ENCODE measurements around the gene CRAT.
A peak's percentile ranks its signal among the peaks of the same experiment; 100 is the strongest.

The CRAT gene

DNA sequence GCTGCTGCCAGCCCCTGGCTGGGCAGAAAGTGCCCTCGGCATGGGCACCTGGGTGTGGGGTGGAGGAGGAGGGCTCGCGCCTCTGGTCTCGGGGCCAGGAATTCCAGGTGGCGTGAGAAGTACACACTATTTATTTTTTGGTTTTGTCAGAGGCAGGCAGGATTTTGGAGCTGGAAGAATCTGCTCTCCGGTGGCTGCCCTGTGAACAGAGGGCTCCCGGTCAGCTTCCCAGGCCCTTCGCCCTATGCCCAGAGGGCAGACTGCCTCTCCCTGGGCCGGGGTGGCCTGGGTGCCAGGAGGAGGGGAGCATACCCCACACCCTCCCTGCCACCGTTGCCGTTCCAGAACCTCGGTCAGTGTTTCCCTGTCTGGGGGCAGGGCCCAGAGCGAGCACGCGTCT is 21.3 kb downstream of the CRAT start:
- DNase-seq (ENCODE audit: low read depth in 2 of 2) = no peak

DNA sequence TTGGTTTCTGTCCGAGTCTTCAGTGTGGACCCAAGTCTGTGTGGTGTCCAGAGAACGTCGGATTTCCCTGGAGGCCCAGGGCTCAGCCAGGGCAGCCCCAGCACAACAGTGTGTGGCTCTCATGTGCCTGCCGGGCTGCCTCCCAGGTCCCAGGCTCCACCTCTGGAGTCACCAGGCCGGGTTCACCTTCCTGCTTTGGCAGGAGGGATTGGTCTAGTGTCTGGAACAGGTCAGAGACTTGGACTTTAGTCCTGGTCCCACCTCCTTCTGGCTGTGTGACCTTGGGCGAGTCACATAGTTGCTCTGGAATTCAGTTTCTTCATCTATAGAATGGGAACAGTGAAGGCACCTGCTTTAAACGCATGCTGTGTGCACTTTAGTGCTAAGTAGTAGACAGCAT is 26.5 kb downstream of the CRAT start:
- DNase-seq (ENCODE audit: low read depth in 2 of 2) = no peak

DNA sequence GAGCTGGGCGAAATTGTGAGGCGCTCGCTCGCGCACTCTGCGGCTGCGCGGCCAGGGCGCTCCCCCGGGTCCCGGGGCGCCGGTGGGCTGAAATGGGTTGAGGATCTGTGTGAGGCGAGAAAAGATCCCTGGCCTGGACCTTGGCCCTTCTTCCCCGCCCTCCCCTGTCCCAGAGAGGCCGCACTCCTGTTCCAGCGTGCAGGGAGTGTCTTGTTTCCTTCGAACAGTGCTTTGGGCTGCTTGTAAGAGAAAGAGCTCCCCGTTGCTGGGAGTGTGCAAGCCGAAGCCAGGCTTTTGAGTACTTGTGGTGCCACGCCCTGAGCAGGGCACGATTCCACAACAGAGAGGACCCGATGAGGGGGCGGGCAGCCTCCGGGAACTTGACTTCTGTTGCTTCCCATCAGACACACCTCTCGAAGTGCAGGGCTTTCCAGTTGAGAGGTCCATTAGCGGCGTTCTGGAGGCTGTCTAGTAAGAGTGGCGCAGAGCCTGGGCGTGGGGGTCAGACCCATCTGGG is 29.1 kb downstream of the CRAT start:
- DNase-seq (ENCODE audit: low read depth in 2 of 2) = no peak

DNA sequence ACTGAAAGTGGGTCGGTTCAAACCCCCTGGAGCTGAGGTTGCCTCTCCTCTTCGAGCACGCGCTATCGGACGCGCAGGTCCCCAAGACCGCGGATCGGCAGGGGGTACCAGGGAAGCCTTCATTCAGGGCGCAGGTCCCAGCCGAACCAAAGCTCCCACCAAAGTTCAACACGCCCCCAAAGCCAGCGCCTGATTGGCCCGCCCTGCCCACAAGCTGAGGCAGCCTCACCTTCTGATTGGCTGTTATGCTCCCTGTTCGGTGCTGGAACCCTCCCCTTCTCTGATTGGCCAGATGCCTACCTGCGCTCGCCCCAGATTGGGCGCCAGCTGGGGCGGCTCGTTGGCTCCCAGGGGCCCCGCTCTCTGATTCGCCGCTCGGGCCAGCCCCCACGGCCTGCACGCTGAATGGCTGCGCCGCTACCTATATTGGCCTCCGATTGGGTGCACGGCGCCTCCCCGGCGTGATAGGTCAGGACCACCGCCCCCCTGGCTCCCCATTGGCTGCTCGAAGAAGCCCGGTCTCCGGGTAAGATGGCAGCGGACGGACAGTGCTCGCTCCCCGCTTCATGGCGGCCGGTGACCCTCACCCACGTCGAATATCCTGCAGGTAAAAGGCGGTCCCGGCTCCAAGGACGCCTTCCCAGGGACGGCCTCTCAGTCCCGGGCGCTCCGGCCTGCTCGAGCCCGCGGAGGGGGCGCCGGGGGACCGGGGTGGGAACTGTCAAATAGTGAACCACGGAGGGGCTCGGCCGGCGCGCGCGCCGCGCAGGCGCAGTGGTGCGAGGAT is 29.8 kb downstream of the CRAT start, which contains the start of gene DOLPP1:
DOLPP1 (plus strand) TSS at position 511 of the 787 bp plus-strand sequence; CDS start at position 532, 21 bp downstream.
- DNase-seq (ENCODE audit: low read depth in 2 of 2) = peak; percentile 96 to 97

DNA sequence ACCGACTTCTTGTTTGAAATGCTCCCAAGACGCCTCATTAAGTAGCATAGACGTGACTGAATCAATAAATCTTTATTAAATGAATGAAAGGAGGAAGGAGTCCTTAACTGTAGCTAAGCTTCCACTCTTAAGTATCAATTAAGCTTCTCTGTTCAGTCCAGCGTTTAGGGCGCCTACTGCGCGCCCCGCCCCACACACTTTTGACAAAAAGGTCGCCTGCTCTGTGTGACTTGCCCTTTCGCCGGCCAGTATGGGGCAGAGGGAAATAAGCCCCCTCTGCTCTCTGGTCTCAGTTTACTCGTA is 30.3 kb downstream of the CRAT start:
- DNase-seq (ENCODE audit: low read depth in 2 of 2) = no peak

DNA sequence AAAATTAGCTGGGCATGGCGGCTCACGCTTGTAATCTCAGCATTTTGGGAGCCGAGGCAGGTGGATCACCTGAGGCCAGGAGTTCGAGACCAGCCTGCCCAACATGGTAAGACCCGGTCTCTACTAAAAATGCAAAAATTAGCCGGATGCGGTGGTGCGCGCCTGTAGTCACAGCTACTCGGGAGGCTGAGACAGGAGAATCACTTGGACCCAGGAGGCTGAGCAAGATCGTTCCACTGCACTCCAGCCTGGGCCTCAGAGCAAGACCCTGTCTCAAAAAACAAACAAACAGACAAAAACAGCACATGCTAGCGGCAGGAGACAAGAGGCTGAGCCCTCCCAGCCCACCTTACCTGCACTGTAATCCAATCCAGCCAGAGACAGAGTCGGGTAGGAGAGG is 30.8 kb downstream of the CRAT start:
- DNase-seq (ENCODE audit: low read depth in 2 of 2) = no peak

DNA sequence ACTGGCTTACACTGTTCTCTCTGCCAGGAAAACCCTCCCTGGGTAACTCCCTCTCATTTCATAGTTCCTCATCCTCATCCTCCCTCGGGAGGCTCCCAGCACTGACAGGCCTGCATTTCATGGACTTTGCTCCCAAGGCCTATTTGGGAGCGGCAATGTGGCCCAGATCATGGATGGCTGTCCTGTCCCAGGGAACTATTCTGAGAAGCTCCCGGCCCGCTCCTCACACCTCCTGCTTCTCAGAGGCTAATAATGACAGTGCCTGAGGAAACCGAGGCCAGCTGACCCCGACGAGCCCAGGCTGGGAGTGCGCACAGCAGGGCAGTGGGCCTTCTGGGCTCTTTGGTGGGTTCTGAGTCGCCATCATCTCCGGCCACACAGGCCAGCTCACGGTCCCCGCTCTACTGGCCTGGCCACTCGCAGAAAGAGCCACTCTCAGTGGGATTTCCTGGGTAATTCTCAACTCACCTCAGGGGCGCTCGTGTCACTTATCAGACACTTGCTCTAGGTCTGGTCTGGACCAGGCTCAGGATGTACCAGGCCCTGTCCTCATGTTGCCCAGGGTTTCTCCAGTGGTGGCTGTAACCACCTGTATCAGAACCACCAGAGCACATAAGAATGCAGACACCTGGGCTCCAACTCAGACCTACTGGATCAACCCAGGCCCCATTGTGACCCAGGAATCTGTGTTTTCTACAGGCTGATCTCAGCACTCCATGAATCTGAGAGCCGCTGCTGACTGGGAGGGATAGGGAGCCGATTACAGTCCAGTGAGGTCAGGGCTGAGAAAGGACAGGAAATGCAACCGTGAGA is 31.7 kb downstream of the CRAT start:
- no peak for DNase-seq (ENCODE audit: low read depth in 2 of 2)

DNA sequence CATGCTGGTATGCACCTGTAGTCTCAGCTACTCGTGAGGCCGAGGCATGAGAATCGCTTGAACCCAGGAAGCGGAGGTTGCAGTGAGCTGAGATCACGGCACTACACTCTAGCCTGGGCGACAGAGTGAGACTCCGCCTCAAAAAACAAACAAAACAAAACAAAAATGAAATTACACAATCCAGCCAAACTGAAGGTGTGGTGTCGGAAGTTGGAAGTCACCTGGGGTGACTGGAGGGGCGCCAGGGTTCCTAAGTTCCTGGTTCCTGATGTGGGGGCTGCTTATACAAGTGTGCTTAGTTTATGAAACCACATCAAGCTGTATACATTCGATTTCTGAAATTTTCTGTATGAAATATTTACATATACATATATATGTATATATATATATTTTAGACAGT is 33.4 kb downstream of the CRAT start:
- no peak for DNase-seq (ENCODE audit: low read depth in 2 of 2)

DNA sequence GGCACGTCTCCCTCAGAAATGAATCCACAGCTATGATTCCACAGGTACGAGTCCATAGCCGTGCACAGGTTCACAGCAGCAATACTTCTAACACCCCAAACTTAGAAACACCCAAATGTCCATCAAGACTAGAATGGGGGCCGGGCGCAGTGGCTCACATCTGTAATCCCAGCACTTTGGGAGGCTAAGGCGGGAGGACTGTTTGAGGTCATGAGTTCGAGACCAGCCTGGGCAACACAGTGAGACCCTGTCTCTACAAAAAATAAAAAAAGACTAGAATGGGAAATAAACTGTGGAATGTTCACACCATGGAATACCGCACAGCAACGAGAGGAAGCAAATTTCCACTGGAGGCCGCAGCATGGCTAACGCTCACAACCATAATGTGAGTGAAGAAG is 34.0 kb downstream of the CRAT start:
- DNase-seq (ENCODE audit: low read depth in 2 of 2) = no peak

DNA sequence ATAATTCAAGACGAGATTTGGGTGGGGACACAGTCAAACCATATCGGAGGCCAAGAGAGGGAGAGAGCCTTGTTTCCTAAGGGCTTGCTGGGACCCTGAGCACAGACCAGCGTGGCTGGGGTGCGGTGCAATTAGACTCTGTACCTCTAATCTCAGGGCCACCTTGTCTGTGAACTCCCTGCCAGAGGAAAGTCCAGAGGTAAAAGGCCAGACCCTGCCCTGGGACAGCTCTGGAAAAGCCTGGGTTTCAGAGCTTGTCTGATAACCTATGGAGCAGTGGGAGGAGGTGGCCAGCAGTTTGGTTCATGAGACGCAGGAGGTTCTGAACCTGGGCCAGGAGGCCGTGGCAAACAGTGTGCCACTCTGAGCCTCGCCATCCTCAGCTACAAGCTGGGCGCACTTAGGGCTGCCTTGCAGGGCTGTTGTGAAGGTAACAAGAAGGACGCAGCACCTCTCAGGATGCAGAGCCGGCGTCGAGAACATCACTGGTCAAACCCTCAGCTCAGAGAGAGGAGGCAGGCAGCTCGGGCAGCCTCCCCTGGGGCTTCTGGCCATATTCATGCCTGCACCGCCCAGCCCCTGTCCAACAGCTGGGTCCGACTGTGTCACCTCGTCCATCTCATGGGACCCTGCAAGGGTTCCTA is 34.5 kb downstream of the CRAT start:
- DNase-seq (ENCODE audit: low read depth in 2 of 2) = no peak

DNA sequence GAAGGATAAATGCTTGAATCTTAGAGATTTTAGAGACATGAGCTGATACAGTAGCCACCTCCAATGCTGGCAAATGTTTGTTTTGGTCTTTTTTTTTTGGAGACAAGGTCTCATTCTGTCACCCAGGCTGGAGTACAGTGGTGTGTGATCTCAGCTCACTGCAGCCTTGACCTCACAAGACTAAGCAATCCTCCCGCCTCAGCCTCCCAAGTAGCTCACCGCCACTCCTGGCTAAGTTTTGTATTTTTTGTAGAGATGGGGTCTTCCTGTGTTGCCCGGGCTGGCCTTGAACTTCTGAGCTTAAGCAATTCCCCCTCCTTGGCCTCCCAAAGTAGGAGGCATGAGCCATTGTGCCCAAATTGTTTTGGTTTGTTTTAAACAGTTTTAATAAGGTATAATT is 36.5 kb downstream of the CRAT start:
- no peak for DNase-seq (ENCODE audit: low read depth in 2 of 2)

DNA sequence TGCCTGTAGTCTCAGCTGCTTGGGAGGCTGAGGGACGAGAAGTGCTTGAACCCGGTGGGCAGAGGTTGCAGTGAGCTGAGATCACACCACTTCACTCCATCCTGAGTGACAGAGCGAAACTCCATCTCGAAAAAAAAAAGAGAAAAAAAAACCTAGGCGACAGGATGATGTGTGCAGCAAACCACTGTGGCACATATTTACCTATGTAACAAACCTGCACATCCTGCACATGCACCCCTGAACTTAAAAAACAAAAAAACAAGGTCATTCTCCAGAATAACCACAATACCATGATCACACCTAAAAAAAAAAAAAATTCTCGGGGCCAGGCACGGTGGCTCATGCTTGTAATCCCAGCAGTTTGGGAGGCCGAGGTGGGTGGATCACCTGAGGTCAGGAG is 37.2 kb downstream of the CRAT start:
- no peak for DNase-seq (ENCODE audit: low read depth in 2 of 2)

DNA sequence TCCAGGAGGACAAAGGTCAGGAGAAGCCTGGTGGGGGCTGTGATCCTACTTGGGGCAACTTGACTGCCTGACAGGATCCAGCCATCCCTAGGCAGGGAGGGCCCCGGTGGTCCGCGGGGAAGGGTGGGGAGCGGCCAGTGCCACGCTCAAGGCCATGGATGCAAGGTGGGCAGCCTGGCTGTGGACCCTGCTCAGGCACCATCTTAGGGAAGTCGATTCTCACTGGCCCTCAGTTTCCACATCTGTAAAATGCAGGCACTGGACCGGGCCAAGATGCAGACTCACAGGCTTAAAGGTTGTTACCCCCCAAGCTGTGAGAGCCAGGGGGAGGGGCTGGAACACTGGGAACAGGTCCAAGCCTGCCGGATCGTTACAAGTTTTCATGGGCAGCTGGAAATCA is 38.4 kb downstream of the CRAT start:
- no peak for DNase-seq (ENCODE audit: low read depth in 2 of 2)

DNA sequence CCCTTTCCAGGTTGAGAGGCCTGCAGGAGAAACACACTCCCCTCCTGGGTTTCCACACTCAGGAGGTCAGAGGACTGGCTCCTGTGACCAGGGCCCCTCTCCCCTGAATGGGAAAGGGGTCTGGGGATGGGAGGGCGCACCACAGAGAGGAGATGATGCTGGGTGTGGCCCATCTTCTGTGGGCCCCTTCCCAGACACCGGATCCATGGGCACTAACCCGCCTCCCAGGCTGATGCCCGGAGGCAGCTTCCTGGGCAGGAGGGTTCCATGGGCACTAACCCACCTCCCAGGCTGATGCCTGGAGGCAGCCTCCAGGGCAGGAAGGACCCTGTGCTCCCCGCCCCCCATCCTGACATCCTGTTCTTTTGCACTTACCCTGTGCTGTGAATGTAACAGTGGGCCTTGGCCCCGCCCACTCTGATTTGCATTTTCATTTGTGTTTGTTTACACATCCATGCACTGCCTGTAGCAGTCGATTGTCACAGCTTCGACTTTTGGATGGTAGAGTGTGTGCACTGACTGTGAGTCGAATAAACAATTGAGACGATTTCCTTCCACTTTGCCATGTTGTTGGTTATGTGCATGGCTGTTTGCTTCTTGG is 39.0 kb downstream of the CRAT start:
- DNase-seq (ENCODE audit: low read depth in 2 of 2) = no peak

DNA sequence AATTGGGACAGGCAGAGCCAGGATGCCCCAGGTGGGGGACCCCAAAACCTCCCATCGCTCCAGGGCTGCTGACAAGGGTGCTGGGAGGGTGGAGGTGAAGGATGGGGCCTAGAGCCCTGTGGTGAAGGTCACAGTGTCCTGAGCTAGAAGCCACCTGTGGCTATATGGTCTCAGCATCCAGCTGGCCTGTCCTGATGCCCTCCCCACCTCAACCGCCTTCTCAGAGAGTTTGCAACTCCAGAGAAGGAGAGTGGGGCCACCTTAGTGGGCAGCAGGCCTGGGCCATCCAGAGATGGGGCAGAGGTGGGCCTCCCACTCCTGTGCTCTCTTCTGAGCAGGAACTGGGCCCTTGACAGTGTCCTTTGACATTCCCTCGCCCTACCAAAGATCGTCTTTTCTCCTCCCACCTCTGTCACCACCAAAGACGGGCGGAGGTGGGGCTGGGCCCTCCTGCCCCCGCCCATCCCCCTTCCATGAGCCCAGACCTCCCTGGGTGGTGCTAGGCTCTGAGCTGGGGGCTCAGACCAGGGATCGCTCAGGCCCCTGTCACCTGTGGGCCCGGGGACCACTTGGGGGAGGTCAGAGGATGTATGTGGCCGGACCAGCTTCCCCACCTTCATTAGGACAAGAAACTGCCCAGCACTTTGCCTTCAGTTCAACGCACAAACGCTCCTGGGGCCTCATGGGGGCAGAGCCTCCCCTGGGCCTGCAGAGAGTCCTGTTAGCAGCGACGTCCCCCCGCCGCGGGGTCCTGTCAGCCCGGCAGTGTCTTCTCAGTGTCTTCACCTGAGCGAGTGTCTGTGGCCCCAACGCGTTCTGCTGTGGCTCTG is 39.7 kb downstream of the CRAT start:
- DNase-seq (ENCODE audit: low read depth in 2 of 2) = no peak

DNA sequence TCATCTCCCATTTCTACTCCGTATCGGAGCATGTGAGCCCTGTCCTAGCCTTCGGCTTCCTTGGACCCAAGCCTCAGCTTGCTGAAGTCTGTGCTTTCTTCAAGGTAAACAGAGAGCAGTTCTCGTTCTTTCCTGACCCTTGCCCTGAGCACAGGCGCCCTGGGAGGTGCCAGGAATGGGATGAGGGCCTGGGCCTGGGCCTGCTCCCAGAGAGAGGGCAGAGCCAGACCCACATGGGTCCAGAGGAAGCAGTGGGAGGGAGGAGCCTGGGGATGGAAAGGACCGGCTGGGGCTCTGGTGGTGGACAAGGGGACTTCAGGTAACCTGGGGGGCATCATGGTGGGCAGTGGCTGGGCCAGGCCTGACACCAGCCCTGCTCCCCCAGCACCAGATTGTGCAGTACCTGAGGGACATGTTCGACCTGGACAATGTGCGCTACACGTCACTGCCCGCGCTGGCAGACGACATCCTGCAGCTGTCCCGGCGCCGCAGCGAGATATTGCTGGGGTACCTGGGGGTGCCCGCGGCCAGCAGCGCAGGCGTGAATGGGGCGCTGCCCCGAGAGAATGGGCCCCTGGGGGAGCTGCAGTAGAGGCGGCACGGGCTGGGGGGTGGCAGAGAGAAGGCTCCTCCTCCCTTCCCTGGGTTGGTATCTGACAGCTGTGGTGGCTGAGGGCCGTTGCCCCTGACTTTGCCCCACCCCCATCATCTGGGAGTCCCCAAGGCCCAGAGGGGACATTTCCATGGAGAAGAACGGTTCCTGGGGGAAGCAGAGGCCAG is 40.5 kb downstream of the CRAT start:
- DNase-seq (ENCODE audit: low read depth in 2 of 2) = no peak

DNA sequence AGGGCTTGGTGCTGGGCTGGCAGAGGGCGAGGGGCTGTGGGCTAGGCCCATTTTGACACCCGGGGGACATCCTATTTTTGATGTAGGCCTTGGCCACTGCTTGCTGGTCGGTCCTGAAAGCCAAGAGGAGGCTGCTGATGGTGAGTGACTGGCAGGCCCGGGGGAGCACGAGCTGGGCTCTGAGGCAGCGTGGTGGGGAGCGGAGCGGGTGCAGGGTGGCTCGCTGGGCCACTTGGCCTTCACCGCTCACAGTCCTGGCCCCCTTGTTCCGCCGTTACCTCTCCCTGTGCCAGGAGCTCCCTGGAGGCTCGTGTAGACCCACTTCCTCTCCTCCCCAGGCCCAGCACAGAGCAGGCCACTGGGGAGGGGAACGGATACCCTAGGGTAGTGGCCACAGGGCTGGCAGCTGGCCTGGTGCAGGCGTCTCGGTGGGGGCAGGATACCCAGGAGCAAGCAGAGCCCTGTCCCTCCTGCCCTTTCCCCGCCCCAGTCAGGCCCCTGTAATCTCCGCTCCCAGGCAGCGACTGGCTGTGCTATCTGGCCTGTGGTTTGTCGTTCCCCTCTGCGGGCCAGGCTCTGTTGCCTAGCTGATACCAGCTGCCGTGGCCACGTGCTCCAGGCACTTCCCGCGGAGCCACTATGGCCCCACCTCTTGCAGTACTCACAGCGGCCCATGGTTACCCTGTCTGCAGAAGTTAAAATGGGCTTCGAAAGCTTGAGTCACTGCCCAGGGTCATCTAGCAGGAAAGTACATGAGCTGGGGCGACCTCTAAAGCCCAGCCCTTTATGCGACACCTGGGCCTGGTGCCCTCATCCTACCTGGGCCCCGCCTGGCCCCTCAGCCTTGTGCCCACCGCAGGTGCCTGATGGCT is 41.4 kb downstream of the CRAT start:
- peak in 1 of 2 donors; percentile 38 for DNase-seq (ENCODE audit: low read depth in 2 of 2)

DNA sequence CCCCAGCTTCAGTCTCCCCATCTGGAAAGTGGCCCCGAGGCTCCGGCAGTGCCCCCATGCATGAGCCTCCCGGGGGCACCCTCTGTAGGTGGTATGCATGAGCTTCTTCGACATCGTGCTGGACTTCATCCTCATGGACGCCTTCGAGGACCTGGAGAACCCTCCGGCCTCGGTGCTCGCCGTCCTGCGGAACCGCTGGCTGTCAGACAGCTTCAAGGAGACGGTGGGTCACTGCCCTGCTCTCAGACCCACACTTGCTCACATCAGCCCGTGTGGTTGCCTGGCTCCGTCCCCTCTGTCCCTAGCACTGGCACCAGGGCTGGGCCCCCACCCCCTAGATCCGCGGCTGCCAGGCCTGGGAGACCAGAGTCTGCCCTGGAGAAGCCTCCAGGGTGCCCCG is 42.5 kb downstream of the CRAT start:
- DNase-seq (ENCODE audit: low read depth in 2 of 2) = no peak

DNA sequence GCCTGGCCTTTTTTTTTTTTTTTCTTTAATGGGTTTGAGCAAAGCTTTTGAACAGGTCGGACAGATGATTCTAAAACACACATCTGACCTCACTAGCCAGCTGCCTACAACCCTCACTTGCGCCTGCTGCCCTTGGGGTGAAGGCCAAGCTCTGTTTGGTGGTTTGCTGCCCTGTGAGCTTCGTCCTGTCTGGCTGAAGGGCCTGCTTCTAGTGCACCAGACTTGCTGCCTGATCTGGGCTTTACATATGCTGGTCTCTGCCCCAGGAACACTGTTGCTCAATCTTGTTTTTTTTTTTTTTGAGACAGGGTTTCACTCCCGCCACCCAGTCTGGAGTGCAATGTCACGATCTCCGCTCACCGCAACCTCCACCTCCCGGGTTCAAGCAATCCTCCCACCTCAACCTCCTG is 46.1 kb downstream of the CRAT start:
- no peak for DNase-seq (ENCODE audit: low read depth in 2 of 2)

DNA sequence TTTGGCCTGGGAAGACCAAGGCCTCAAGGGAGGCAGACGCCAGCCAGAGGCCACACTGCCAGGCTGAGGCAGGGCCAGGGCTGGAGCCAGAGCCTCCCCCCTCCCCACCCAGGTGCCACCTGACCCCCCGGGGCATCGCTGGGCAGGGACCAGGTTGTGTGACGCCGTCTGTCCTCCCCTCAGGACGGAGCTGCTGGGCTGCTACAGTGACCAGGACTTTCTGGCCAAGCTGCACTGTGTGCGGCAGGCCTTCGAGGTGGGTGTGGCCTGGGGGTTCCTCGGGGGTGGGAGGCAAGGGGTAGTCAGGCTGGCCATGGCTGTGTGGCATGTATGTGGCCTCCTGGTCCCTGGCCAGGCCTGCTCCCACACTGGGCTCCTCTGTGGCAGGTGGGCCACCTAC is 47.5 kb downstream of the CRAT start:
- no peak for DNase-seq (ENCODE audit: low read depth in 2 of 2)

All from activated CD4-positive, alpha-beta T cell treated with anti-CD3 and anti-CD28 coated beads for 24 hours (primary cell).